GM21786 (cell line): ENCODE measurements around the gene EIF2AK2.

Source experiments
- ATAC-seq: cut with Tn5 transposase; IDR thresholded peaks from one replicate; pipeline ENCODE4 v1.9.1; 2021; ENCODE audit not compliant: unreplicated experiment

The EIF2AK2 gene

GRCh38 chr2:37104178-37104577 lies 52.6 kb downstream of the EIF2AK2 start:
- no peak for ATAC-seq

GRCh38 chr2:37102588-37102987 lies 54.2 kb downstream of the EIF2AK2 start:
- no peak for ATAC-seq

GRCh38 chr2:37100054-37100453 lies 56.7 kb downstream of the EIF2AK2 start:
- ATAC-seq = no peak

- no peak for ATAC-seq
These were observed 58.2 kb downstream of the EIF2AK2 start for GRCh38 chr2:37098416-37099118.

- ATAC-seq = no peak
These were observed 60.2 kb downstream of the EIF2AK2 start for GRCh38 chr2:37096568-37096967.

- ATAC-seq = peak; percentile 54
These were observed 64.9 kb downstream of the EIF2AK2 start for GRCh38 chr2:37091873-37092272.

GRCh38 chr2:37090019-37090477 lies 66.7 kb downstream of the EIF2AK2 start:
- ATAC-seq = peak; percentile 89

GRCh38 chr2:37085731-37086147 lies 71.0 kb downstream of the EIF2AK2 start:
- no peak for ATAC-seq

- ATAC-seq = no peak
These were observed 72.0 kb downstream of the EIF2AK2 start for GRCh38 chr2:37084797-37085196.

GRCh38 chr2:37083873-37084794 lies 72.6 kb downstream of the EIF2AK2 start, which contains the start of the genes GPATCH11 and HEATR5B:
GPATCH11 (plus strand) TSS chr2:37084518; CDS start chr2:37088382, 3,864 bp downstream.
HEATR5B (minus strand) TSS chr2:37084372; CDS start chr2:37083414, 958 bp downstream.
- ATAC-seq = peak; percentile 77

- ATAC-seq = no peak
These were observed 76.1 kb downstream of the EIF2AK2 start for GRCh38 chr2:37080689-37081088.

- no peak for ATAC-seq
These were observed 76.5 kb downstream of the EIF2AK2 start for GRCh38 chr2:37080266-37080665.

GRCh38 chr2:37070931-37071330 lies 85.8 kb downstream of the EIF2AK2 start:
- ATAC-seq = no peak

- no peak for ATAC-seq
These were observed 88.1 kb downstream of the EIF2AK2 start for GRCh38 chr2:37068686-37069085.

- no peak for ATAC-seq
These were observed 95.0 kb downstream of the EIF2AK2 start for GRCh38 chr2:37061776-37062175.

- ATAC-seq = no peak
These were observed 95.6 kb downstream of the EIF2AK2 start for GRCh38 chr2:37061013-37061711.

GRCh38 chr2:37060446-37060845 lies 96.3 kb downstream of the EIF2AK2 start:
- ATAC-seq = no peak

- no peak for ATAC-seq
These were observed 96.9 kb downstream of the EIF2AK2 start for GRCh38 chr2:37059841-37060240.

GRCh38 chr2:37052600-37053332 lies 104.0 kb downstream of the EIF2AK2 start:
- no peak for ATAC-seq
